ENCODE results near the gene STRAP.

Gene STRAP

GRCh38 chr12:15883536-15883935 lies 1.3 kb downstream of the STRAP start:
- TF ChIP-seq CTCF (IDR thresholded peaks at IDR 0.05; ENCODE audit: insufficient read depth, low read depth, low read length, missing control alignments) = no peak
- peak overlapping the region; percentile 96 for H3K4me3 ChIP-seq (ENCODE audit: low read length)
- no peak for DNase-seq (ENCODE audit: low read depth)

GRCh38 chr12:15886372-15887042 lies 4.3 kb downstream of the STRAP start:
- no peak overlapping the region for H3K4me3 ChIP-seq (ENCODE audit: low read length)
- no peak for DNase-seq (ENCODE audit: low read depth)
- no peak for TF ChIP-seq CTCF (IDR thresholded peaks at IDR 0.05; ENCODE audit: insufficient read depth, low read depth, low read length, missing control alignments)

- no peak for TF ChIP-seq CTCF (IDR thresholded peaks at IDR 0.05; ENCODE audit: insufficient read depth, low read depth, low read length, missing control alignments)
- H3K4me3 ChIP-seq (ENCODE audit: low read length) = no peak overlapping the region
- DNase-seq (ENCODE audit: low read depth) = no peak
Measured at GRCh38 chr12:15887043-15887817, 5.0 kb downstream of the STRAP start.

GRCh38 chr12:15892645-15893259 lies 10.6 kb downstream of the STRAP start:
- no peak for DNase-seq (ENCODE audit: low read depth)
- no peak for TF ChIP-seq CTCF (IDR thresholded peaks at IDR 0.05; ENCODE audit: insufficient read depth, low read depth, low read length, missing control alignments)

GRCh38 chr12:15893260-15893659 lies 11.1 kb downstream of the STRAP start:
- DNase-seq (ENCODE audit: low read depth) = no peak
- H3K4me3 ChIP-seq (ENCODE audit: low read length) = no peak overlapping the region
- TF ChIP-seq CTCF (IDR thresholded peaks at IDR 0.05; ENCODE audit: insufficient read depth, low read depth, low read length, missing control alignments) = no peak

More at GRCh38 chr12:15892645-15893259, 10.6 kb downstream of the STRAP start:
- H3K4me3 ChIP-seq (ENCODE audit: low read length) = no peak overlapping the region

- no peak for TF ChIP-seq CTCF (IDR thresholded peaks at IDR 0.05; ENCODE audit: insufficient read depth, low read depth, low read length, missing control alignments)
- no peak overlapping the region for H3K4me3 ChIP-seq (ENCODE audit: low read length)
- DNase-seq (ENCODE audit: low read depth) = no peak
Measured at GRCh38 chr12:15896867-15897266, 14.7 kb downstream of the STRAP start.

All from epithelial cell of esophagus (primary cell).